HT1080 (cell line): ENCODE results near the gene BASP1. TPM values are rescaled to one million over a fixed set of nuclear protein-coding genes. Genes with fewer than 3 reads are reported as not detected.
A peak's percentile ranks its signal among the peaks of the same experiment; 100 is the strongest.
"Not testable (repeated sequence)": the region's sequence is repeated elsewhere in the genome, so short reads cannot be mapped to it uniquely, and the experiment has no call there.

ENCODE experiments used
- DNase-seq: peaks from one replicate; pipeline ENCODE4 v3.0.0-alpha.2; 2015; ENCODE audit warnings: low read depth
- small RNA-seq: library from RNA; depleted of rRNA; stranded (forward); fragments of <200 nt; gene quantifications from one replicate; pipeline ENCODE3, GENCODE V24; 2014
- total RNA-seq: library from RNA; depleted of rRNA; stranded (reverse); fragments of >200 nt; shearing (Covaris generic); gene quantifications from 2 replicates; pipeline ENCODE4 v1.2.3, GENCODE V29; 2014

BASP1 gene
- total RNA-seq, 1 experiment from 2014 or later: 149 TPM

- DNase-seq: peak; percentile 36
Measured at GRCh38 chr5:17315710-17316221, 98.3 kb downstream of the BASP1 start.

DNA sequence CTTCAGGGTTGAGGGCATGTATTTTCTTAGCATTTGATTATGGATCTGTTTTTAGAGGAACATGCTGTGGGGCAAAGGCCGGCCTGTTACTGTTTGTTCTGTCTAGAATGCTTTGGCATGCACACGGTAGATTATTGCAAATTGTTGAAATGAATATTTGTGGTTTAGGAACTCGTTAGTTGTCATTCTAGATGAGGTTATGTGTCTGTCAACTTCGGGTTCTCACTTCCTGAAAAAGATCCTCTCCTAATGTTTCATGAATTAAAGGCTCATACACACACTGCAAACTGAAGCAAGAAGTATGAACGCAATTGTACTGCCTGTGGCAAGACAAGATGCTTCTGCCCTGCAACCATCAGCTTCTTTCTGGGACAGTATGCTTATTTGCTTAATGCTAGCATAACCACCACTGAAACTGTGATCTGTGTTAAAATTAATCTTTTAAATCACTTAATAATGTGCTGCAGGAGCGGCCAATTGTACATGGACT is 99.6 kb downstream of the BASP1 start:
- no peak for DNase-seq

DNA sequence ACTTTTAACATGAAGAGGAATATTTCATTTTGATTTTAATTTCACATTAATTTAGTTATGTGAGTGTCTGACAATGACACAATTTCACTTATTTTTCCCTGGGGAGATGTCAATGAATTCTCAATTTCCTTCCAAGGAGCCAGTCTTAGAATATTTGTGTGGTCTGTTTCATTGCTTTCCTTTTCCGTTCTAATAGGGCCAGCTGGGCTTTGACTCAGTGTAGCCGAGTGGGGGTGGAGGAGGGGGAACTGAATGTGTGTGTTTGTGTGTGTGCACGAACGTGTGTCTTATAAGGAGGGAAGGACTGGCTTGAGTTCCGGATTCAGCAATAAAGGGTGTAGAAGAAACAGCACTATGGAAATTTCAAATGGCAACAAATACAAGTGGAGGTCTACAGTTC is 100.0 kb downstream of the BASP1 start:
- DNase-seq: no peak

GRCh38 chr5:17319095-17319494 is 101.7 kb downstream of the BASP1 start:
- not testable (repeated sequence) for DNase-seq

DNA sequence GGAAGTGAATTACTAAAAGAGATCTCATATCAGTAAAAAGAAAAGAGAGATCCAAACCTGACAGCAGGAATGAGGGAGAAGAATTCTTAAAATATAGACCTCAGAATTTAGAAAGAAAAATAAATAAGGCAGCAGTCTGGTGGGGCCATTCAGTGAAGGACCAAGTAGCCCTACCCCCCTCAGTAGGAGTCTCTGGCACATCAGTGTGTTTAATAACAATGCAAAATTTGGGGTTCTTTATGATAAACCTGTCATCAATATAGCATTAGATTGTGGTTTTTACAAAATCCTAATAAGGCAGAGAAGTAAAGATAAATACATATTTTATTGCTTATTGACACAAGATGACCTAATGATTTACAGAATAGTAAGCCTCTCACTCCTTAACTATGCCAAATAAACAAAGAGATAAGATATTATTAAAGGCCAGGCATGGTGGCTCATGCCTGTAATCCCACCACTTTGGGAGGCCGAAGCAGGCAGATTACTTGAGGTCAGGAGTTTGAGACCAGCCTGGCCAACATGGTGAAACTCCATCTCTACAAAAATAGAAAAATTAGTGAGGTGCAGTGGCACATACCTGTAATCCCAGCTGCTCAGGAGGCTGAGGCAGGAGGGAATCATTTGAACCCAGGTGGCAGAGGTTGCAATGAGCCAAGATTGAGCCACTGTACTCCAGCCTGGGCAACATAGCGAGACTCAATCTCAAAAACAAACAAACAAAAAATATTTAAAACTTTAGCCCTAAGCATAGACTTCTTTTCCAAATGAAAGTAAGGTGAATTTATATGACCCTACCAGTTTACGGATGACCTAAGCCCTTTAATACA is 108.6 kb downstream of the BASP1 start:
- DNase-seq: no peak

Small RNA genes lying within 50 kb of the gene (small RNA-seq; reads per million reads assigned to genes)
- gene RNU6-1003P: not detected
